Activated CD4-positive, alpha-beta T cell treated with anti-CD3 and anti-CD28 coated beads for 4 hours (primary cell): ENCODE measurements around the gene S100P.

Source experiments
- DNase-seq, 2 donors: peaks; one replicate each; pipeline ENCODE4 v3.0.0-alpha.2; 2020

The S100P gene

DNA sequence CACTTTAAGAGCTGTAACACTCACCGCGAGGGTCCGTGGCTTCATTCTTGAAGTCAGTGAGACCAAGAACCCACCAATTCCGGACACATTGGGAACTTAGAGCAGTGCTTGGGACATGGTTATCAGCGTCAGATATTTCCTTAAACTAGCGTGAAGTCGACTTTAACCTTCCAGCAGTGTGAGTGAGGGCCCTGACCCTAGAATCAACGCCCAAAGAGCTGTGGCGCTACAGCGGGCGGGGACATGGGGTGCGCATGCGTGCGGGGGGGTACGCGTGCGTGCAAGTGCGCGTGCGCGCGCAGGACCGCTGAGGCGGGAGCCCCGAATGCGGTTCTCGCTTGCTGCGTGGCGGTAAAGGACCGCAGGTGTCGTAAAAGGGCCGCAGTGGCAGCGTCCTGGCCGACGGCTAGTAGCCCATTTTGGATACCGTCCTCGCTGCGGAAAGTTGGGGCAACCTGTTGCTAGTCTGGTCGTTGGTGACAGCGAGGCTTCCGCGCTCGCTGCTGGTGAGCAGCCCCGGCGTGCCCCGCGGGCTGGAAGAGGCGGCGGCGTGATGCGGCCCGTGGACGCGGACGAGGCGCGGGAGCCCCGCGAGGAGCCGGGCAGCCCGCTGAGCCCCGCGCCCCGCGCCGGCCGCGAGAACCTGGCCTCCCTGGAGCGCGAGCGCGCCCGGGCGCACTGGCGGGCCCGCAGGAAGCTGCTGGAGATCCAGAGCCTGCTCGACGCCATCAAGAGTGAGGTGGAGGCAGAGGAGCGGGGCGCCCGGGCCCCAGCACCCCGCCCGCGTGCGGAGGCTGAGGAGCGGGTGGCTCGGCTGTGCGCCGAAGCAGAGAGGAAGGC is 19.8 kb upstream of the S100P start:
- peak; percentile 84 to 93 for DNase-seq

GRCh38 chr4:6674500-6675149 is 19.1 kb upstream of the S100P start:
- peak; percentile 68 to 71 for DNase-seq

GRCh38 chr4:6676722-6677558 is 16.7 kb upstream of the S100P start:
- no peak for DNase-seq

DNA sequence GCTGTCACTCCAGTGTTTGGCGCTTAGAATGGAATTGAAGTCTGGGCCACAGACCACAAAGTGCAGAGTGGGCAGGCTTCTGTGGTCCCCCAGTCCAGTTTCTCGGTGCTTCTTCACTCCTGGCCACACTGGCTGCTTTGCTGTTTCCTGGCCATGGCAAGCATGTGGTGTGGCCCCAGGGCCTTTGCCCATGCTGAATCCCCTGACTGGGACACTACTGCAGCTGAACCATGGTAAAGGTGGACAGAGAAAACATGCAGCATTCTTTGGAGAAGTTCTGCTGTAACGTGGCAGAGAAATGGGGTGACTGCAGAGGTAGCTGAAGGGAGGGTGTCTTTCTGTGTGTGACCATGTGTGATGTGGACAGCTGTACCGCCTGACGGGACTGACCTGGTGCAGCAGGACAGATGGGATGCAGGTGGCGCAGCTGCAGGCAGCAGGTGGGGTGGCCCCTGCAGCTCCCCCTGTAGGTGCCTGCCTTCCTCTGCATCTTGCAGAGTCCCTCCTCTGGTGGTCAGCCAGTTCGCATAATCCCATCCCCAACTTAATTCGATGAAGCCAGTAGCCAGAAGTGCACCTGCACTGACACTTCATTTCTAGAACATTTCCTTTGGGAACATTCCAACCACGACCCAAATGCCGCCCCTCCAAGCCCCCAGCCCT is 13.2 kb upstream of the S100P start:
- no peak for DNase-seq

GRCh38 chr4:6681191-6681590 is 12.5 kb upstream of the S100P start:
- DNase-seq = no peak

- no peak for DNase-seq
Observed at GRCh38 chr4:6682862-6683590, 10.7 kb upstream of the S100P start.

GRCh38 chr4:6684656-6685055 is 9.0 kb upstream of the S100P start:
- no peak for DNase-seq

- no peak for DNase-seq
Observed at GRCh38 chr4:6686104-6686787, 7.4 kb upstream of the S100P start.

DNA sequence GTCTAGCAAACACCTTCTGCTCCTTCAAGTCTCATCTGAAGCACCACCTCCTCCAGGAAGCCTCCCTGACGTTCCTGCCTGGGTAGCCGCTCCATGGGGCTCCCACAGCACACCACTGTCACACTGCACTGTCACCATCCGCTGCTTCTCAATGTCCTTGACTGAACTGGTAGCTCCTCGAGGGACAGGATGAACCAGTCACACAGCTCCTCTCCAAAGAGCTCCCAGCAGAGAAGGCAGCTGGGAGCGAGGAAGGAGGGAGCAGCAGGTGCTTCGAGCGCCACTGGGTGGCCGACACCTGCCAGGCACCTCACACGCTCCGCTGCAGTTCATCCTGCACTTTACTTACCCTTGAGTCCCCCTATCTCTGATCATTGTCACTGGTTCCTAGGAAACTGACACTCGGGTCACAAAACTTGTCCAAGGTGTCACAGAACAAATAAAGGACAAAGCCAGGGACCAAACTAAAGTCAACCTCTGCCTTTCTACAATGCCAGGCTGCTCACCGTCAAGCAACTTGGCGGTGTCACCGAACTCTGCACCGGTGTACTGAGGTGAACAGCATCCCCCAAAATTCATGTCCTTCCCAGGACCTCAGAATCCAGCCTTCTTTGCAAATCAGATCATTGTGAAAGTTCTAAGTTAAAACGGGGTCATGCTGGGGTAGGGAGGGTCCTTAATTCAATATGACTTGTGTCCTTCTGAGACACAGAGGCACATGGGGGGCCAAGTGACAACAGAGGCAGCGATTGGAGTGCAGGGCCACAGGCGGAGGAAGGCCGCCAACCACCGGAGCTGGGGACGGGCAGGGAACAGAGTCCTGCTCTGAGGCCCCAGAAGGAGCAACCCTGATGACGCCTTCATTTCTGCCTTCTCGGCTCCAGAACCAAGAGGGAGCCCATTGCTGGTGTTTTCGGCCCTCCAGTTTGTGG is 5.5 kb upstream of the S100P start:
- no peak for DNase-seq

- peak; percentile 71 to 73 for DNase-seq
Observed at GRCh38 chr4:6688879-6689505, 4.7 kb upstream of the S100P start.

- DNase-seq = no peak
Observed at GRCh38 chr4:6689506-6689960, 4.1 kb upstream of the S100P start.

DNA sequence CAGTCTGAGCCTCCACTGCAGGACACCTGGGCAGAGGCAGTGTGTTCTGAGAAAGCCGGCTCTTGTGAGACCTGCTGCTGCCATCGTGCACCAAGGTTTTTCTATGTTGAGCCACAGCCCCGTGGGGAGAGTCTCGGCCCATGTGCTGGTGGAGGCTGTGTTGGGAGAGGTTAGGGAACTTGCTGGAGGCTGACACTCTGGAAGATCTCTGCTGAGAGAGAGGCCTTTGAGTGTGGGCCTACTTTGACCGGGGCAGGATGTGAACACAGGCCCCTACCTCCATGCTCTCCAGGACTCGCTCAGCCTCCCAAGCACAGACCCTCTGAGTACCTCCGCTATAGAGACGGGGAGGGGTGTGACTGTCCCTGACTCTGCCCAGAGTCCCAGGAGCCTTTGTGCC is 1.3 kb upstream of the S100P start:
- no peak for DNase-seq

DNA sequence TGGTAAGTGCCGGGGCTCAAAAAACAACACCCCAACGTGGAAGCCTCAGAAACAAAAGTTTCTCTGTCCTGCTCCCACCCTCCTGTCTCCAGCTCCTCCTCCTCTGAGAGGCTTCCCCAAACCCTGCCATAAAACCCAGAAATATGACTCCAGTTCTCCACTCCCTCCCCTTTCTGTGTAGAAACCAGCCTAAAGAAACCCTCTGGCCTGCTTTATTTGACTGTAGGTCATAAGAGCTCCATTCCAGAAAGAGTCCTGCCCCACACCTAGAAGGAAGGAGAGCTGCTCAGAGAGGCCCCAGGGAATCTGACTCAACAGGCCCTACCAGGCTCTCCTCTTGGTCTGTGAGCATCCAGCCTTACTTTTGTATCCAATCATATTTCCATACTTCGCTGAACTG is 872 bp upstream of the S100P start:
- DNase-seq = no peak

DNA sequence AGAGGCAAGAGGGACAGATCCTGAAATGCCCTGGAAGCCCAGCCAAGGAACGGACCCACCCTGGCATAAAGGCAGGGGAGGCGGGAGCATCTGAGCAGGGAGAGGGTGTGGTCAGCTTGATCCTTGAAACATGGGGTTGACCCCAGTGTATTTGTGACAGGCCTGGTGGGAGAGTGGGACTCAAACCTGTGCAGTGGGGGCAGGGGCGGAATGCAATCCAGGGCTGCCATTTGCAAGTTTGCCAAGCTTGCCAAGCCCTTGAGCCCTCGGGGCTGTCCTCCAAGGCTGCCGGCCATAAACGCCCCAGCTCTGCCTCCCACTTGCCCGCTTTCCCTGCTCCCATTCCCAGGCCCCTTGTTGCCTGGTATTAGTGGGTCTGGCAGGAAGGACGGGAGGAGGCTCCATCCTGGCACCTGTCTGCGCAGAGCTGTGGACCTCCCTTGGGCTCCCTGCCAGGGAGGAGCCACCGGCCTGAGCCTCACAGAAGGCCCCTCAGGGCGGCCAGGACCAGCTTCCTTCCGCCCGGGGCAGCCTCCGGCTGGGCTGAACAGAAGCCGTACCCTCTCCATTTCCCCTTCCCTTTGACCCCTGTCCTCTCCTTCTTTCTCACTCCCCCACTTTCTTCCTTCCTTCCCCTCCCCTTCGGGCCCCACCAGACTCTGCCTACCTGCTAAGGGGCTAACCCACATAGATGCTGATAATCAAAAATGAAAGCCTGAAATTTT is 661 bp downstream of the S100P start:
- no peak for DNase-seq

DNA sequence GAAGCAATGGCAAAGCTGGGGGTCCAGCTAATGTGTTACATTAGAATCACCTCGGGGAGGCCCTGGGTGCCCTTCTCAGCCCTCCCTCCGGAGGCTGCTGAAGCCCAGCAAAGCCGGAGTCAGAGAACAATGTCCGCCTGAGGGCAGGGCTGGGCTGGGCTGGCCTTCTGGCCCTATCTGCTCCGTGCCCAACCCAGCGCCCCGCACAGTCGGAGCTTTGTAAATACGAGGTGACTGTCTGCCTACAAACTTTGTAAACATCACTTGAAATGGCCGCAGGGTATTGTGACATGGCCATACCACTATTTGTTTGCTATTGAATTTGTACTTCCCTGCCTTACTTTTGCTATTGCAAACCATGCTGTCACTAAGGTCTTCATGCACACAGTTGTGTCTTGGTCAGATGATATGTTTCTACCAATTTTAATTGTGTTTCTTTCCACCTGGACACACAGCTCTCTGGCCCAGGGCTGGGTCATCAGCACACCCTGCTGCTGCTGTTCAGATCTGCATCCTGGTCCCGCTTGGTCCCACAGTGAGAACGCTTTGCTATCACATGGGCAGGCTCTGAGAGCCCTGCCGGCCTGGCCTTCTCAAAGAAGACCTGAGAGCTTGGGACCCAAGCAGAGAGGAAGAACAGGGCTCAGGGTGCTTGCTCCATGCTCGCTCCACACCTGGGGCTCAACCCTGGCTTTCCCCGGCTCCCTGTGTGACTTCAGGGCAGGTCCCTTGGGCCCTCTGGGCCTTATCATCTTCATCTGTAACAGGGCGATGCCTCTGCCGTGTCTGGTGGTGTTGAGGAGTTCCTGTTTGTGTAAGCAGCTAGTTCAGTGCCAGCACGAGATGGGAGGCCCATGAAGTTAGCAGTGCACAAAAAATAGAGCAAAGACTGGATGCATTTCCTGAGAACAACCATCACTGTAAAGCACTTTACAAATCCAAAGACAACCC is 2.3 kb downstream of the S100P start:
- DNase-seq = peak; percentile 37 to 43

DNA sequence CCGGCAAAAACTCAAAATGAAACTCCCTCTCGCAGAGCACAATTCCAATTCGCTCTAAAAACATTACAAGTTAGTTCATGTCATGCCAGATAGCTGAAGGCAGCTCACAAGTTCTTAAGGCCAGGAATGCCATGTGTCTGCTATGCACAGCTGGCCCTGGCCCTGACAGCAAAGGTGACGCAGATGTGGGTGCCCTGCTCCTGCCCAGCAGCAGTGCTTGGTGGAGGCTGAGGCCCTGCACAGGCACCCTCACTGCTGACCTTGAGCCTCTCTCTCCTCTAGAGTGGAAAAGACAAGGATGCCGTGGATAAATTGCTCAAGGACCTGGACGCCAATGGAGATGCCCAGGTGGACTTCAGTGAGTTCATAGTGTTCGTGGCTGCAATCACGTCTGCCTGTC is 2.9 kb downstream of the S100P start:
- no peak for DNase-seq

DNA sequence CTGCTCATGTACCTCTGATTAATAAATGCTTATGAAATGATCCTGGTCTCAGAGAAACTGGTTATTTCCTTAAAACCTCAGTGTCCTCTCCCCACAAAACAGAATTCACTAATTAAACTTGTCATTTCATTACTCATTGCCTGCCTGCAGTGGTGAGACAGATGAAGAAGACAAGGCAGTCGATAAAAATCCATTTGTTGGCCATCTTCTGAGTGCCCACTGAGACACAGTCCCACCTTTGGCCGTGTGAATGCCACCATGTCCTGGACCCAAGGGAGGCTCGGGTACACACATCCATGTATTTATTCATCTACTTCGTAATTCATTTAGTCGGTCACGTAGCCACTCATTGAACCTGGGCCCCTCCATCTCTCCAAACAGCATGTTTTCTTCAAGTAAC is 3.5 kb downstream of the S100P start:
- DNase-seq = no peak

DNA sequence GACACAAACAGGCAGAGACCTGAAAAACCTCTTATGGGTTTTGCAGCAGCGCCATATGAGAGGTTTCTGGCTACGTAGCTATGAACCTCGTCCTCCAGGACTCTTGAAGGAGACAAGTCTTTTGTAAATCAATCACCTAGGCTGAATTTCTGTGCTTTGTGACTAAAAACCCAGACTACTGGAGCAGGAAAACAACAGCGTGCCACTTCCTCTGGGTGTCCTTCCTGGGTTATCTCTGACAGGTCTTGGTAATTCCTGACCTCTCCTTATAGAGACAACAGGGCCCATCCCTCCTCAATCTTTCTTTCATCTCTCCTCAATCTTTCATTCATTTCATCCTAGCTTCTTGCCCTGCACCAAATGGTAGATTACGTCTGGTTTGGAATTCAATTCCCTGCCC is 5.7 kb downstream of the S100P start:
- DNase-seq = no peak
